DND-41 (cell line): Measurements from ENCODE around the gene WWC1.

Source experiments
- ATAC-seq: fragments of 200-7000 bp; cut with Tn5 transposase; 3 replicates; pipeline ENCODE4 v1.9.1; 2021; ENCODE audit warnings: low read depth; ENCODE audit not compliant: insufficient read depth
- DNase-seq: peaks from one replicate; pipeline ENCODE4 v3.0.0-alpha.2; 2020
- H2AFZ ChIP-seq: 2 replicates; pipeline ENCODE4 v1.6.0; 2012; ENCODE audit warnings: low read depth, low read length
- H3K27ac ChIP-seq: 2 replicates; pipeline ENCODE4 v1.5.1; 2012; ENCODE audit warnings: low read length, inconsistent platforms
- H3K27me3 ChIP-seq: fragments of 200-600 bp; sonication (generic); 2 replicates; pipeline ENCODE4 v1.6.0; 2012; ENCODE audit warnings: low read length, mild to moderate bottlenecking, inconsistent platforms; ENCODE audit not compliant: insufficient read depth, poor library complexity
- H3K36me3 ChIP-seq: 2 replicates; pipeline ENCODE4 v1.5.1; 2012; ENCODE audit warnings: low read length, inconsistent platforms; ENCODE audit not compliant: insufficient read depth
- H3K4me1 ChIP-seq: 2 replicates; pipeline ENCODE4 v1.5.1; 2012; ENCODE audit warnings: mild to moderate bottlenecking, low read length; ENCODE audit not compliant: insufficient read depth
- H3K4me2 ChIP-seq: 2 replicates; pipeline ENCODE4 v1.6.0; 2012; ENCODE audit warnings: mild to moderate bottlenecking, moderate library complexity, low read length, inconsistent platforms; ENCODE audit not compliant: insufficient read depth
- H3K4me3 ChIP-seq, 2 experiments: fragments of 200-600 bp in 1 of 2; shearing (Covaris generic) in 1 of 2; 2 replicates each; pipeline ENCODE4 v1.5.1; 2012 to 2016; ENCODE audit warnings: inconsistent platforms in 2 of 2, low read length in 2 of 2, mild to moderate bottlenecking in 2 of 2, low read depth in 1 of 2, moderate library complexity in 1 of 2
- H3K79me2 ChIP-seq: 2 replicates; pipeline ENCODE4 v1.6.0; 2012; ENCODE audit warnings: low read length, inconsistent platforms; ENCODE audit not compliant: insufficient read depth
- H3K9ac ChIP-seq: 2 replicates; pipeline ENCODE4 v1.6.0; 2012; ENCODE audit warnings: low read depth, mild to moderate bottlenecking, inconsistent platforms, low read length, moderate library complexity
- H3K9me3 ChIP-seq: 2 replicates; pipeline ENCODE4 v1.5.1; 2012; ENCODE audit warnings: low read length, moderate library complexity, mild to moderate bottlenecking, inconsistent platforms; ENCODE audit not compliant: insufficient read depth, severe bottlenecking
- H4K20me1 ChIP-seq: 2 replicates; pipeline ENCODE4 v1.6.0; 2012; ENCODE audit warnings: low read length; ENCODE audit not compliant: insufficient read depth
- CTCF ChIP-seq: IDR thresholded peaks from 2 replicates; pipeline ENCODE4 v1.5.1; 2012; ENCODE audit warnings: borderline replicate concordance, low read length, moderate library complexity, mild to moderate bottlenecking; ENCODE audit not compliant: poor library complexity, severe bottlenecking; ENCODE audit errors: extremely low read depth
- EZH2 ChIP-seq: IDR thresholded peaks from 3 replicates; pipeline ENCODE4 v1.6.1; 2012; ENCODE audit warnings: borderline replicate concordance, low read depth, mild to moderate bottlenecking, moderate library complexity, low read length, inconsistent platforms; ENCODE audit not compliant: severe bottlenecking

Gene WWC1

GRCh38 chr5:168420461-168420860 is 129.0 kb downstream of the WWC1 start:
- no peaks in the 10 kb centered on the region for H3K9me3 ChIP-seq
- H3K9ac ChIP-seq, result no peak overlapping the region
- TF ChIP-seq CTCF, result no peak
- no peak for TF ChIP-seq EZH2
- no peaks in the 10 kb centered on the region for H3K36me3 ChIP-seq
- H3K4me3 ChIP-seq, result no peak overlapping the region
- H3K79me2 ChIP-seq, result no peaks in the 10 kb centered on the region
- no peak overlapping the region for H2AFZ ChIP-seq
- no peaks in the 10 kb centered on the region for H4K20me1 ChIP-seq
- H3K4me1 ChIP-seq, result no peaks in the 10 kb centered on the region
- H3K27ac ChIP-seq, result no peak overlapping the region
- ATAC-seq (no peak), DNase-seq (no peak)
- no peak overlapping the region for H3K4me2 ChIP-seq
- H3K27me3 ChIP-seq, result peaks cover 6% of the 10 kb centered on the region

GRCh38 chr5:168422431-168422830 is 131.0 kb downstream of the WWC1 start:
- no peak overlapping the region for H3K9ac ChIP-seq
- H4K20me1 ChIP-seq, result no peaks in the 10 kb centered on the region
- no peak overlapping the region for H3K27ac ChIP-seq
- no peak overlapping the region for H3K4me2 ChIP-seq
- TF ChIP-seq EZH2 (no peak), CTCF (no peak)
- ATAC-seq (no peak), DNase-seq (no peak)
- H3K79me2 ChIP-seq, result no peaks in the 10 kb centered on the region
- H2AFZ ChIP-seq, result no peak overlapping the region
- H3K27me3 ChIP-seq, result peaks cover 6% of the 10 kb centered on the region
- no peaks in the 10 kb centered on the region for H3K36me3 ChIP-seq
- H3K4me1 ChIP-seq, result no peaks in the 10 kb centered on the region
- no peaks in the 10 kb centered on the region for H3K9me3 ChIP-seq
- H3K4me3 ChIP-seq, result no peak overlapping the region

- no peaks in the 10 kb centered on the region for H3K9me3 ChIP-seq
- no peak overlapping the region for H3K4me2 ChIP-seq
- no peak overlapping the region for H2AFZ ChIP-seq
- no peak for TF ChIP-seq EZH2
- TF ChIP-seq CTCF, result no peak
- no peaks in the 10 kb centered on the region for H4K20me1 ChIP-seq
- H3K9ac ChIP-seq, result no peak overlapping the region
- H3K4me1 ChIP-seq, result no peaks in the 10 kb centered on the region
- H3K27me3 ChIP-seq, result peaks cover 5% of the 10 kb centered on the region
- H3K36me3 ChIP-seq, result no peaks in the 10 kb centered on the region
- no peak overlapping the region for H3K4me3 ChIP-seq
- H3K79me2 ChIP-seq, result no peaks in the 10 kb centered on the region
- DNase-seq, result no peak
- no peak for ATAC-seq
- H3K27ac ChIP-seq, result no peak overlapping the region
These were observed 132.0 kb downstream of the WWC1 start for GRCh38 chr5:168423478-168423877.

GRCh38 chr5:168423971-168424370 is 132.5 kb downstream of the WWC1 start:
- Histone ChIP-seq H3K27ac (no peak overlapping the region), H3K36me3 (no peaks in the 10 kb centered on the region), H3K4me2 (no peak overlapping the region), H3K4me1 (no peaks in the 10 kb centered on the region), H4K20me1 (no peaks in the 10 kb centered on the region), H3K4me3 (no peak overlapping the region), H3K79me2 (no peaks in the 10 kb centered on the region), H3K9me3 (no peaks in the 10 kb centered on the region), H3K27me3 (peaks cover under 1% of the 10 kb centered on the region), H3K9ac (no peak overlapping the region), H2AFZ (no peak overlapping the region)
- no peak for DNase-seq
- TF ChIP-seq CTCF, result no peak
- no peak for TF ChIP-seq EZH2
- ATAC-seq, result no peak
